Thyroid gland (tissue), 4 donors: ENCODE measurements around the gene HECTD4.

Experiments used
- CTCF ChIP-seq, 6 experiments: fragments of 200-600 bp in 3 of 6; fragments of 450-650 bp in 3 of 6; sonication (generic) in 3 of 6; IDR thresholded peaks; one replicate each; pipeline ENCODE4 v1.5.1; 2016 to 2019; ENCODE audit warnings: antibody characterized with exemption in 6 of 6, mild to moderate bottlenecking in 2 of 6, inconsistent platforms in 1 of 6, moderate library complexity in 1 of 6
- POLR2A ChIP-seq, 2 donors: fragments of 450-650 bp; IDR thresholded peaks; one replicate each; pipeline ENCODE4 v1.6.1; 2017; ENCODE audit warnings: antibody characterized with exemption in 2 of 2, mild to moderate bottlenecking in 2 of 2, moderate library complexity in 1 of 2

GRCh38 chr12:112353393-112353792 lies 28.8 kb downstream of the HECTD4 start:
- TF ChIP-seq CTCF (IDR thresholded peaks at IDR 0.05) (no peak), POLR2A (IDR thresholded peaks at IDR 0.05) (no peak)
